ENCODE measurements around the gene NCKIPSD. TPM values are rescaled to one million over a fixed set of nuclear protein-coding genes. Genes with fewer than 3 reads are reported as not detected.

Gene NCKIPSD
- total RNA-seq, 1 donor from 2014 or later = 102 TPM

GRCh38 chr3:48647714-48648113 is 38.0 kb downstream of the NCKIPSD start:
- Histone ChIP-seq H3K27ac (no peak overlapping the region), H3K4me3 (no peak overlapping the region), H3K4me1 (no peaks in the 10 kb centered on the region), H3K36me3 (no peaks in the 10 kb centered on the region), H3K9me3 (no peaks in the 10 kb centered on the region), H3K27me3 (no peaks in the 10 kb centered on the region)
- intact Hi-C loops (cut with DNase I) = no loop called here
- TF ChIP-seq CTCF (IDR thresholded peaks at IDR 0.05) = no peak
- DNase-seq (ENCODE audit: low spot score in 2 of 2) = no peak

GRCh38 chr3:48644898-48645760 is 40.6 kb downstream of the NCKIPSD start:
- Histone ChIP-seq H3K27ac (no peak overlapping the region), H3K4me1 (no peaks in the 10 kb centered on the region), H3K36me3 (no peaks in the 10 kb centered on the region), H3K9me3 (no peaks in the 10 kb centered on the region), H3K4me3 (no peak overlapping the region), H3K27me3 (no peaks in the 10 kb centered on the region)
- no peak for DNase-seq (ENCODE audit: low spot score in 2 of 2)
- no peak for TF ChIP-seq CTCF (IDR thresholded peaks at IDR 0.05)
- intact Hi-C loops (cut with DNase I) = no loop called here

- Histone ChIP-seq H3K36me3 (no peaks in the 10 kb centered on the region), H3K27ac (no peak overlapping the region), H3K9me3 (no peaks in the 10 kb centered on the region), H3K4me3 (no peak overlapping the region), H3K4me1 (no peaks in the 10 kb centered on the region), H3K27me3 (no peaks in the 10 kb centered on the region)
- no peak for DNase-seq (ENCODE audit: low spot score in 2 of 2)
- no peak for TF ChIP-seq CTCF (IDR thresholded peaks at IDR 0.05)
- intact Hi-C loops (cut with DNase I) = no loop called here
Observed at GRCh38 chr3:48642605-48643004, 43.1 kb downstream of the NCKIPSD start.

GRCh38 chr3:48641396-48641795 is 44.3 kb downstream of the NCKIPSD start:
- H3K4me3 ChIP-seq = no peak overlapping the region
- no peaks in the 10 kb centered on the region for H3K4me1 ChIP-seq
- no peak for TF ChIP-seq CTCF (IDR thresholded peaks at IDR 0.05)
- no peak for DNase-seq (ENCODE audit: low spot score in 2 of 2)
- no peak overlapping the region for H3K27ac ChIP-seq
- no peaks in the 10 kb centered on the region for H3K9me3 ChIP-seq
- no peaks in the 10 kb centered on the region for H3K27me3 ChIP-seq
- intact Hi-C loops (cut with DNase I) = no loop called here
- no peaks in the 10 kb centered on the region for H3K36me3 ChIP-seq

GRCh38 chr3:48639944-48640606 is 45.6 kb downstream of the NCKIPSD start:
- TF ChIP-seq CTCF (IDR thresholded peaks at IDR 0.05) = no peak
- no peak overlapping the region for H3K4me3 ChIP-seq
- no peak for DNase-seq (ENCODE audit: low spot score in 2 of 2)
- H3K36me3 ChIP-seq = no peaks in the 10 kb centered on the region
- H3K27me3 ChIP-seq = no peaks in the 10 kb centered on the region
- H3K27ac ChIP-seq = no peak overlapping the region
- intact Hi-C loops (cut with DNase I) = loop anchor here (5.0 to 10.0 kb wide), 3 partner anchors 43 to 165 kb away; partner anchors contain the start of gene COL7A1
- no peaks in the 10 kb centered on the region for H3K9me3 ChIP-seq
- H3K4me1 ChIP-seq = peaks cover 0 to 7% of the 10 kb centered on the region in 2 donors
